ENCODE data around the gene ERRFI1.

DNA sequence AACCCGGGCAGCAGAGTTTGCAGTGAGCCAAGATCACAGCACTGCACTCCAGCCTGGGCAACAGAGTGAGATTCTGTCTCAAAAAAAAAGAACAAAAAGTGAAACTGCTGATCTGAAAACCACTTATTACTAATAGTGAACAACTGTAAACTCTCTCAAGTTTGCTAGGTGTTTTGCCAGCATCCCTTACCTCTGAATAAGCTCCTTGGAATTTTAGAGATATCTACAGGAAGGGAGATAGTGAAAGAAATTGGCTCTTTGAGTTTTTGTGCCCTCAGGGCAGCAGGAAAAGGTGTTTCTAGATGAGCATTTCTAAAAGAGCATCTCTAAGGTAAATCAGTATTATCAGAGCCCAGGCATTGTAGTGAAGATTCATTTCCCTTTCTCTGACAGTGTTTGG, 37.5 kb downstream of the ERRFI1 start:
- TF ChIP-seq EZH2phosphoT487 (IDR thresholded peaks at IDR 0.05; ENCODE audit: low read depth, severe bottlenecking, unreplicated experiment) (no peak), CTCF (IDR thresholded peaks at IDR 0.05; ENCODE audit: poor library complexity) (no peak)

Measured in hepatocyte (in vitro differentiated cells).